GM21390 (cell line): ENCODE data around the gene BLM.
"Not testable (repeated sequence)": the region's sequence is repeated elsewhere in the genome, so short reads cannot be mapped to it uniquely, and the experiment has no call there.

Source experiments
- ATAC-seq: cut with Tn5 transposase; IDR thresholded peaks from one replicate; pipeline ENCODE4 v1.9.1; 2021; ENCODE audit not compliant: unreplicated experiment

The BLM gene

GRCh38 chr15:90818251-90819210 is 101.4 kb downstream of the BLM start:
- no peak for ATAC-seq

- no peak for ATAC-seq
These were observed 102.2 kb downstream of the BLM start for GRCh38 chr15:90819390-90819789.

GRCh38 chr15:90819850-90820249 is 102.7 kb downstream of the BLM start:
- ATAC-seq, result no peak

GRCh38 chr15:90820481-90820880 is 103.3 kb downstream of the BLM start:
- ATAC-seq, result no peak

DNA sequence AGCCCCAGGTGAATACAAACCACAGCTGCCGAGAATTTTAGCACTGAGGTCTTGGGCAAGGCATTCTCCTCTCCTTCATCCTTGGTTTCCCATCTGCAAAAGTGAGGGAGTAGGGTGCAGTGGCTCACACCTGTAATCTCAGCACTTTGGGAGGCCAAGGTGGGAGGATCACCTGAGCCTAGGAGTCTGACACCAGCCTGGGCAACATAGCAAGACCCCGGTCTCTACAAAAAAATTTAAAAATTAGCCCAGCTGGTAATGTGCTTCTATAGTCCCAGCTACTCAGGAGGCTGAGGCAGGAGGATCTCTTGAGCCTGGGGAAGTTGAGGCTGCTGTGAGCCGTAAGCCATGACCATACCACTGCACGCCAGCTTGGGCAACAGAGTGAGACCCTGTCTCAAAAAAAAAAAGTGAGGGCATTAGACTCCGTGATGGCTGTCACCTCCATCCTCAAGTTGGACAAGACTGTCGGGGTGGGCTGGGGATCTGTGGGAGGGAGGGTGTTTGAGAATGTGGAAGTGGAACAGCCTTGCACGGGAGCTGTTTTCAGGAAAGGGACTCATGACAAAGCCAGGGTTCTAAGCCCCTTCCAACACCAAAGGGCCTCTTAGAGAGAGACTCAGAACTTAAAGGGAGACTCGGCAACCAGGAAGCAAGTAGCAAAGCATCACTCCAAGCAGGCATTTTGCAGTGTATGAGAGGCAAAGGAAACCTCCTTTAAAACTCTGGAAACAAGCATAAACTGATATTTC is 105.2 kb downstream of the BLM start:
- ATAC-seq, result no peak

DNA sequence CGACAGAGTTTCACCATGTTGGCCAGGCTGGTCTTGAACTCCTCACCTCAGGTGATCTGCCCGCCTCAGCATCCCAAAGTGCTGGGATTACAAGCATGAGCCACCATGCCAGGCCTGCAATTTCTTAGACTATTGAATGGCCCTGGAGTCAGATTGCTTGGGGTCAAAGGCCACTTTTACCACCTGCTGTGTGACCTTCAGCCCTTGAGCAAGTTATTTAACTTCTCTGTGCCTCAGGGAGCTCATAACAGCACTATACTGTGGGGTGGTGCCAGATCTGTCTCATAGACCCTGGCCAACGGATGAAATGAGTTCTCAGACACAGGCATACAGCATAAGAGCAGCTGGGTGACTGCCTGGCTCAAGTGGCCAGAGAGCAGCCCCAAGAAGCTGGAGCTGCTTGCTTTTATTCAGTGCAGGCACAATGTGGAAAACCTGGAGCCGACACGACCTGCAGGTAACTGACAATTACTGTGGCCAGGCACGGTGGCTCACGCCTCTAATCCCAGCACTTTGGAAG is 106.4 kb downstream of the BLM start:
- ATAC-seq, result no peak

DNA sequence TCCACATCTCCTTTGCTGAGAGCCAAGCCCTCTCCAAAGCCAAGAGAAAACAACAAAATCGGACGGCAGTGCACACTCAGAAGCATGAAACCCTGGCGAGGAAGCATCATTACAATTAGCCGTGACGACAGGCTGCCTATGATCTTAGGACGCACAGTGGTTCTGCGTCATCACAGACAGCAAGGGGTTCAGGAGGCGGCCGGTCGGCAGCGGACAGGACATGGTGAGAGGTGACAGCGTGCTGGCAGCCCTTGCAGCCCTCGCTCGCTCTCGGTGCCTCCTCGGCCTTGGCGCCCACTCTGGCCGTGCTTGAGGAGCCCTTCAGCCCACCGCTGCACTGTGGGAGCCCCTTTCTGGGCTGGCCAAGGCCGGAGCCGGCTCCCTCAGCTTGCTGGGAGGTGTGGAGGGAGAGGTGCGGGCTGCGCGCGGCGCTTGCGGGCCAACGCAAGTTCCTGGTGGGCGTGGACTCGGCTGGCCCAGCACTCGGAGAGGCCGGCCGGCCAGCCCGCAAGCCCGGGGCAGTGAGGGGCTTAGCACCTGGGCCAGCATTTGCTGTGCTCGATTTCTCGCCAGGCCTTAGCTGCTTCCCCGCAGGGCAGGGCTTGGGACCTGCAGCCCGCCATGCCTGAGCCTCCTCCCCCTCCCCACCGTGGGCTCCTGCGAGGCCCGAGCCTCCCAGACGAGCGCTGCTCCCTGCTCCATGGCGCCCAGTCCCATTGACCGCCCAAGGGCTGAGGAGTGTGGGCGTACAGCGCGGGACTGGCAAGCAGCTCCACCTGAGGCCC is 108.2 kb downstream of the BLM start:
- ATAC-seq, result not testable (repeated sequence)

- ATAC-seq, result not testable (repeated sequence)
These were observed 109.2 kb downstream of the BLM start for GRCh38 chr15:90826206-90826885.

DNA sequence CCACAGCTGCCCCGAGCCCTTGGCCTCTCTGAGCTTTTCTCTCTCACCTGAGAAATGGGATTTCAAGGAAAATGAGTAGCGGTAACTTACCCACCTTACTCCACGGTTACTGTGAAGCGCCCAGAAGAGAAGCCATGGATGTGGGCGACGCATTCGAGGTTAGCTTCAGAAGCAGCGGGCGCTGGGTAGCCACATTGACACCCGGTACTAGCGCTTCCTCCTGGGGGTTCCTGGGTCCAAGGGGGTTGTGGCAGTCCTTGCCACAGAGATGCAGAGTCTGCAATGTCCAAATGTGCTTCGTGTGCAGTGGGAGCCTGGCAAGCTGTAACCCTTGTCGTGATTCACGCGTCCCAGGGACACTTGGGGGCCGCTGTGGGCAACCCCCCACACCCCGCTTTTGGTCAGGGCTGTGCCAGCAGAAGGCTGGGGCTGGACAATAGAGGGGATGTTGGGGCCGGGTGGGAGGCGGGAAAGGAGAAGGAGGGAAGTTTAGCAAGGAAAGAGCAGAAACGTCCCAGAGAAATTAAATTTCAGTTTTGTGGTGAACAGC is 109.8 kb downstream of the BLM start:
- no peak for ATAC-seq

DNA sequence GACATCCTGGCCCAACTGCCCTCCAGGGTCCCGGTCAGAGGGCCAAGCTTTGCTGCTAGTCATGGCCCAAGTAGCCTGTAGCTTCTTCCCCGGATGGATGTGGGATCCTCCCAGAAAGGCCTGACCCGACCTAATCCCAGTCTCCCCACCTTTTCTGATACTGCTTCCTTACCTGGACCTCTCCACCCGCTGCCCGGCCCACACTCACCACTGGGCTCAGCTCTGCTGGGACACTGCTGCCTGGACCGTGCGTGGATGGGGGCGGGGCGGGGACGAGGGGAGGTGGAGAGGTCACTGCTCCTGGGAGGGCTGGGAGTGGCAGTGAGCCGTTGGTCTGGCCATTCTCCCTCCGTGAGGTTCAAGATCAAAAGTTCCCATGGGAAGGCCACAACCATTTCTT is 111.0 kb downstream of the BLM start:
- ATAC-seq, result no peak

DNA sequence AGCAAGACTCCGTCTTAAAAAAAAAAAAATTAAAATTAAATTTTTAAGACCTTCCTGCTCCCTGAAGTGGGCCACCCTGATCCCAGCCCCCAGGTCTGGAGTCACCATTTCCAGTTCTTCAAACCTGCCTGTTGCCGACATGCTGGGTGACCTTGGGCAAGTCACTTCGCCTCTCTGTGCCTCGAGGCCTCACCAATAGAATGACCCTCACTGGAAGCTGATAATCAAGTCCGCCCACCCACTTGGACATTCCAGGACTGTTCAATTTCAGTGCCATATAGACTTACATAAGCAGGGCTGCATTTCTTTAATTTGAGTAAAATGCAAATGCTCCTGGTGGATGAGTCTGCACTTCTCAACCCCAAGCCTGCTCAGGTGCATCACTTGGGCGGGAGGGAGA is 112.0 kb downstream of the BLM start:
- no peak for ATAC-seq

DNA sequence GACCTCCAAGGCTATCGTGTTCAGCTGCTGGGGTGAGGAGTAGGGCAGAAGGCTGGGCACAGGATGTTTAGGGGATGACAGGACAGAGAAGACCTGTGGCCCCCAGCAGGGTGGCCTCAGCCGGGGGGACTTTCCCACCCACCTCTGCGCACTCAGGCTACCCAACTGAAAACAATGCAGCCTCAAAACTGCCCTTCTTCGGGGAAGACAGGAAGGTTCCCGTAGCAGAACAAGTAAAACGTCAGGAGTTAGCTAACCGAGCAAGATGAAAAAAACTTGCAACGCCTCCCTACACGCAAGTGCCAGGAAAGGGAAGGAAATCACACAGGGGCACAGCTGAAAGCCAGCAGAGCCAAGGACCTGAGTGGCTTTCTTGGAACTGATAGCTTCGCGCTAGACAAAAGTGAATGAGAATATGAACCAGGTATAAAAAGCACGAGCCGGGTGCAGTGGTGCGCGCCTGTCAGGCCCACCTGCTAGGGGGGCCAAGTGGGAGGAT is 112.8 kb downstream of the BLM start:
- peak; percentile 48 for ATAC-seq

- ATAC-seq, result no peak
These were observed 117.5 kb downstream of the BLM start for GRCh38 chr15:90834626-90835025.

DNA sequence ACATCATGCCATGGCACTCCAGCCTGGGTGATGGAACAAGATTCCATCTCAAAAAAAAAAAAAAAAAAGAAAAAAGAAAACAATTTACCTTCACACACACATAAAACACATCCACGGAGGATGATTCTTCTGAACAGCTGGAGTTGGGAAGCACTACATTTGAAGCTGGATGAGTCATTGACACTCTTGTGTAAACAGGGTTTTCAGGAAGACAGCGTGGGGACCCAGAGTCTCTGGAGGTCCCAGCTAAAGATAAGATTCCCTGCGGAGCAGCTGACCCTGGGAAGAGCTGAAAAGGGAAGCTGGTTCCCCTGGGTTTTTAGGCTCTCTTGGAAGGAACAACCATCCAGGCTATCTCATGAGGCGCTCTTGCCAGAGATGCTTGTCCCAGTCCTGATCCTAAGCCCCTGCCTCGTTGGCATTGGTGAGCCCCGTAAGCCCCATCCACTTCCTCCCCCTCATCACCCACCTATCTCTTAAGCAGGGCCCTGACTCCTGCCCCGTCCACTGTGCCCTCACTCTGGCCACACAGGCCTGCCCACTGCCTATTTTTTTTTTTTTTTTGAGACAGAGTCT is 119.2 kb downstream of the BLM start:
- ATAC-seq, result no peak

DNA sequence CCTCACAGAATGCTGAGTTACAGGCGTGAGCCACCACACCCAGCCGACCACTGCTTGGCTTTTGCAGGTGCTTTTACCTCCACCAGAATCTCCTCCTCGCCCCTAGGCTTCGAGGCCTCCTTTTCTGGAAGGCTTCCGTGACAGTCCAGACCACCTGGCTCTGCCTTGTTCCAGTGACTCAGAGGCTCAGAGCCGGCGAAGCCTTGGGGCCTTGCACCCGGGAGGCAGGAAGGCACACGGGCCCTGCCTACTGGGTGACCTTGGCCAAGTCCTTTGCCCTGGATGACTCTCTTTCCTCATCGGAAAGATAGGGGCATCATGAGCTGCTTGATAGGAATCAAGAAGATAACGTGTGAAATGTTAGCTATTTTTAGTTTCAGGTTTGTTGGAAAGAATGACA is 119.9 kb downstream of the BLM start:
- no peak for ATAC-seq

DNA sequence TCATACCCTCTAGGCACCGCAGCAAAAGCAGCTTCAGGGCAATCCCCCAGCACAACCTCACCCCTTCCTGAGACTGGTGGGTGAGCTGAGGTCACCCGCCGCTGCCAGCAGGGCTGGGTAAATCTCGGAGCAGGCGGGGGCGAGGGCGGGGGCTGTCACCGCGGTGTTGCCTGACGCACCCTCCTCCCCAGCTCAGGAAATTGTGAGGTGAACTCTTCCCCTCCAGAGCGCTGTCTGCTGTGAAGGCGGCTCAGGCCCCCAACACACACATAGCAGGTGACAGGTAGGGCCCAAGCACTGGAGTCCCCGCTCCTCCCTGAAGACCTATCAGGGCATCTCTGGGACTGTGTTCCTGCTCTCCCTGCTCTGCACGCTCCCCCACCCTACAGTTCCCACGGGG is 121.0 kb downstream of the BLM start:
- no peak for ATAC-seq

DNA sequence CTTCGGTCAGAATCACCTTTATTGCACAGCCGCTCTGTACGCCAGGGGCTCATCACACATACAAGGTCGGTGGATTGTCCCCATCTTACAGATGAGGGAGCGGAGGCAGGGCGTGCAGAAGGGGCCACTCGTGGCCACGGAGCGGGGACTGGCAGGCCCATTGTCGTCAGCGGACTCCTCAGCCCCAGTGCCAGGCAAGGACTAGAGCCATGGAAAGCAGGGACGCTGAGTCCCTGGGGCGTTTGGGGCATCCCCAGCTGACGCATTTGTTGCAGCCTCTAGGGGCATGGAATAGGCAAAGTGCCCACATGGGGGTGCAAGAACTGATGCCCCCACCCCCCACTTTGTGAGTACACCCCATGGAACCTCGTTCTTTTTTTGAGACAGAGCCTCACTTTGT is 121.4 kb downstream of the BLM start:
- ATAC-seq, result no peak

GRCh38 chr15:90839187-90840071 is 122.3 kb downstream of the BLM start:
- peak; percentile 92 for ATAC-seq
